GM19193 (cell line): ENCODE results near the gene ACVR1B.

Source experiments
- POLR2A ChIP-seq: IDR thresholded peaks from 4 replicates; pipeline ENCODE4 v1.6.1; 2011; ENCODE audit not compliant: insufficient read depth, insufficient read length; ENCODE audit errors: extremely low read depth

Gene ACVR1B

GRCh38 chr12:51926718-51927117 lies 24.8 kb upstream of the ACVR1B start:
- no peak for TF ChIP-seq POLR2A

- TF ChIP-seq POLR2A = no peak
Measured at GRCh38 chr12:51932218-51933076, 19.1 kb upstream of the ACVR1B start.

GRCh38 chr12:51934080-51934479 lies 17.4 kb upstream of the ACVR1B start:
- no peak for TF ChIP-seq POLR2A

- TF ChIP-seq POLR2A = no peak
Measured at GRCh38 chr12:51937926-51938325, 13.6 kb upstream of the ACVR1B start.

GRCh38 chr12:51938726-51939125 lies 12.8 kb upstream of the ACVR1B start:
- no peak for TF ChIP-seq POLR2A

GRCh38 chr12:51941011-51941581 lies 10.4 kb upstream of the ACVR1B start:
- no peak for TF ChIP-seq POLR2A

- TF ChIP-seq POLR2A = no peak
Measured at GRCh38 chr12:51941604-51942003, 9.9 kb upstream of the ACVR1B start.

GRCh38 chr12:51942056-51942455 lies 9.4 kb upstream of the ACVR1B start:
- TF ChIP-seq POLR2A = no peak

- no peak for TF ChIP-seq POLR2A
Measured at GRCh38 chr12:51942501-51943000, 8.9 kb upstream of the ACVR1B start.

GRCh38 chr12:51943346-51943745 lies 8.2 kb upstream of the ACVR1B start:
- TF ChIP-seq POLR2A = no peak

- TF ChIP-seq POLR2A = no peak
Measured at GRCh38 chr12:51944608-51945233, 6.8 kb upstream of the ACVR1B start.

- no peak for TF ChIP-seq POLR2A
Measured at GRCh38 chr12:51947246-51947996, 4.1 kb upstream of the ACVR1B start.

GRCh38 chr12:51948066-51948465 lies 3.4 kb upstream of the ACVR1B start:
- no peak for TF ChIP-seq POLR2A

GRCh38 chr12:51949342-51950030 lies 2.0 kb upstream of the ACVR1B start:
- no peak for TF ChIP-seq POLR2A

GRCh38 chr12:51950682-51951198 lies 759 bp upstream of the ACVR1B start:
- no peak for TF ChIP-seq POLR2A
